Measurements from ENCODE around the gene TBC1D9.
"Not testable (repeated sequence)": the region's sequence is repeated elsewhere in the genome, so short reads cannot be mapped to it uniquely, and the experiment has no call there.

GRCh38 chr4:140782787-140783186, 26.6 kb upstream of the TBC1D9 start:
- TF ChIP-seq, protein P1, sequence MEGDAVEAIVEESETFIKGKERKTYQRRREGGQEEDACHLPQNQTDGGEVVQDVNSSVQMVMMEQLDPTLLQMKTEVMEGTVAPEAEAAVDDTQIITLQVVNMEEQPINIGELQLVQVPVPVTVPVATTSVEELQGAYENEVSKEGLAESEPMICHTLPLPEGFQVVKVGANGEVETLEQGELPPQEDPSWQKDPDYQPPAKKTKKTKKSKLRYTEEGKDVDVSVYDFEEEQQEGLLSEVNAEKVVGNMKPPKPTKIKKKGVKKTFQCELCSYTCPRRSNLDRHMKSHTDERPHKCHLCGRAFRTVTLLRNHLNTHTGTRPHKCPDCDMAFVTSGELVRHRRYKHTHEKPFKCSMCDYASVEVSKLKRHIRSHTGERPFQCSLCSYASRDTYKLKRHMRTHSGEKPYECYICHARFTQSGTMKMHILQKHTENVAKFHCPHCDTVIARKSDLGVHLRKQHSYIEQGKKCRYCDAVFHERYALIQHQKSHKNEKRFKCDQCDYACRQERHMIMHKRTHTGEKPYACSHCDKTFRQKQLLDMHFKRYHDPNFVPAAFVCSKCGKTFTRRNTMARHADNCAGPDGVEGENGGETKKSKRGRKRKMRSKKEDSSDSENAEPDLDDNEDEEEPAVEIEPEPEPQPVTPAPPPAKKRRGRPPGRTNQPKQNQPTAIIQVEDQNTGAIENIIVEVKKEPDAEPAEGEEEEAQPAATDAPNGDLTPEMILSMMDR (conservative IDR thresholded peaks at IDR 0.05; ENCODE audit: low read length) = not testable (repeated sequence)
- TF ChIP-seq EZH2phosphoT487 (IDR thresholded peaks at IDR 0.05; ENCODE audit: borderline replicate concordance, low read depth, low read length) = not testable (repeated sequence)
